Peyer's patch (tissue), 4 donors: ENCODE measurements around the gene MAPKAPK3. TPM values are rescaled to one million over a fixed set of nuclear protein-coding genes. Genes with fewer than 3 reads are reported as not detected.

Experiments
- DNase-seq, 3 donors: peaks; one replicate each; pipeline ENCODE4 v3.0.0-alpha.2; 2017 to 2019
- H3K27ac ChIP-seq, 4 donors: fragments of 200-600 bp; sonication (generic); one replicate each; pipeline ENCODE4 v1.5.1; 2016 to 2019
- H3K27me3 ChIP-seq, 2 donors: fragments of 200-600 bp; sonication (generic); one replicate each; pipeline ENCODE4 v1.5.1; 2019
- H3K36me3 ChIP-seq, 3 donors: fragments of 200-600 bp; sonication (generic); one replicate each; pipeline ENCODE4 v1.5.1; 2016 to 2019
- H3K4me1 ChIP-seq, 4 donors: fragments of 200-600 bp; sonication (generic); one replicate each; pipeline ENCODE4 v1.5.1; 2016 to 2019
- H3K4me3 ChIP-seq, 4 donors: fragments of 200-600 bp; sonication (generic); 1 replicate in 3 of 4; 2 replicates in 1 of 4; pipeline ENCODE4 v1.5.1; 2016 to 2019; ENCODE audit warnings: mild to moderate bottlenecking in 1 of 4
- H3K9me3 ChIP-seq, 4 donors: fragments of 200-600 bp; sonication (generic); one replicate each; pipeline ENCODE4 v1.5.1; 2016 to 2019; ENCODE audit warnings: mild to moderate bottlenecking in 1 of 4
- POLR2A ChIP-seq, 2 donors: fragments of 450-650 bp; IDR thresholded peaks; one replicate each; pipeline ENCODE4 v1.5.1; 2017; ENCODE audit warnings: antibody characterized with exemption in 2 of 2, mild to moderate bottlenecking in 2 of 2, moderate library complexity in 2 of 2
- total RNA-seq, 4 donors: library from RNA; depleted of rRNA; stranded (reverse); fragments of >200 nt; gene quantifications; one replicate each; pipeline ENCODE4 v1.1.0, GENCODE V29; 2016
- TF ChIP-seq, protein P1 (sequence below), 6 experiments: fragments of 450-650 bp in 4 of 6; fragments of 200-600 bp in 2 of 6; sonication (generic) in 1 of 6; IDR thresholded peaks; one replicate each; pipeline ENCODE4 v1.5.1; 2017 to 2019; ENCODE audit warnings: antibody characterized with exemption in 6 of 6, mild to moderate bottlenecking in 3 of 6, moderate library complexity in 1 of 6

Gene MAPKAPK3
- total RNA-seq, 4 donors from 2014 or later = 25.6 to 44.0 (median 30.0) TPM

DNA sequence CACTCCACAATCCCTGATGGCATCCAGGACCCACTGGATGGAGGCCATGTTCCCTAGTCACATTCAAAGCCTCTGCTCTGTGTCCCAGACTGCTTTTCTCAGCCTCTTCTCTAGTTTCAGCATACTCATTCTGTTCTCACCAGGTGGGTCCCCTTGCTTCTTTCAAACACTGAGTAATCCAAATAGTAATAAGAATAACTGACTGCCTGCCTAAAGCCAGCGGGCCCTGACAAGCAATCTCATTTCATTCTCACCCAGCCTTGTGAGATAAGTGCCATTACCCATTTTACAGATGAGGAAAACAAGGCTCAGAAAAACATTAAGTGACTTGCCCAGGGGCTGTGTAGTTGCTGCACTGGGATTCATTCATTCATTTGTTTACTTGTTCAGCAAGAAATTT is 25.4 kb downstream of the MAPKAPK3 start:
- peaks cover 0 to 77% (median 0%) of the 10 kb centered on the region in 3 donors for H3K36me3 ChIP-seq
- no peak overlapping the region for H3K27ac ChIP-seq
- H3K9me3 ChIP-seq = no peaks in the 10 kb centered on the region
- no peaks in the 10 kb centered on the region for H3K27me3 ChIP-seq
- DNase-seq = no peak
- no peak overlapping the region for H3K4me3 ChIP-seq
- TF ChIP-seq, protein P1, sequence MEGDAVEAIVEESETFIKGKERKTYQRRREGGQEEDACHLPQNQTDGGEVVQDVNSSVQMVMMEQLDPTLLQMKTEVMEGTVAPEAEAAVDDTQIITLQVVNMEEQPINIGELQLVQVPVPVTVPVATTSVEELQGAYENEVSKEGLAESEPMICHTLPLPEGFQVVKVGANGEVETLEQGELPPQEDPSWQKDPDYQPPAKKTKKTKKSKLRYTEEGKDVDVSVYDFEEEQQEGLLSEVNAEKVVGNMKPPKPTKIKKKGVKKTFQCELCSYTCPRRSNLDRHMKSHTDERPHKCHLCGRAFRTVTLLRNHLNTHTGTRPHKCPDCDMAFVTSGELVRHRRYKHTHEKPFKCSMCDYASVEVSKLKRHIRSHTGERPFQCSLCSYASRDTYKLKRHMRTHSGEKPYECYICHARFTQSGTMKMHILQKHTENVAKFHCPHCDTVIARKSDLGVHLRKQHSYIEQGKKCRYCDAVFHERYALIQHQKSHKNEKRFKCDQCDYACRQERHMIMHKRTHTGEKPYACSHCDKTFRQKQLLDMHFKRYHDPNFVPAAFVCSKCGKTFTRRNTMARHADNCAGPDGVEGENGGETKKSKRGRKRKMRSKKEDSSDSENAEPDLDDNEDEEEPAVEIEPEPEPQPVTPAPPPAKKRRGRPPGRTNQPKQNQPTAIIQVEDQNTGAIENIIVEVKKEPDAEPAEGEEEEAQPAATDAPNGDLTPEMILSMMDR (IDR thresholded peaks at IDR 0.05) = no peak
- TF ChIP-seq POLR2A (IDR thresholded peaks at IDR 0.05) = no peak
- H3K4me1 ChIP-seq = no peaks in the 10 kb centered on the region

DNA sequence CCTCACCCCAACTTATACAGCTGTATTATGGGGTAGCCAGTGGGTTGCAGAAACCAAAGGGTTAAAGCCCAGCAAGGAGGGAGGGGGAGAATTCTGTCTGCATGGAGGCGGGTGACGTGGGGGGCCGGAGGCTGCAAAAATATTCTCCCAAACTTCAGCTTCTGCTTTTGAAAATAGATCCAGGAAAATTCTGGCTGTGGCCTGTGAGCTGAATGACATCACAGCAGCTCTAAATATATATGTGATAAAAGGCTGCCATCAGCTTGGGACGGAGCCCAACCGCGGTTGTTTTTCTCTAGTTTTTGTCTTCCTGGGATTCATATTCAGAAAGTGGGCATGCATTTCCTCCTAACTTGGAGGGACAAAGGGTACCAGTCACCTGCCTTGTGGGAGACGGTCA is 27.6 kb downstream of the MAPKAPK3 start:
- Histone ChIP-seq H3K9me3 (no peaks in the 10 kb centered on the region), H3K36me3 (peaks cover 0 to 87% (median 0%) of the 10 kb centered on the region in 3 donors), H3K4me1 (no peaks in the 10 kb centered on the region), H3K27ac (no peak overlapping the region), H3K4me3 (no peak overlapping the region), H3K27me3 (no peaks in the 10 kb centered on the region)
- DNase-seq = no peak
- no peak for TF ChIP-seq POLR2A (IDR thresholded peaks at IDR 0.05)
- TF ChIP-seq, protein P1 (IDR thresholded peaks at IDR 0.05) = no peak

DNA sequence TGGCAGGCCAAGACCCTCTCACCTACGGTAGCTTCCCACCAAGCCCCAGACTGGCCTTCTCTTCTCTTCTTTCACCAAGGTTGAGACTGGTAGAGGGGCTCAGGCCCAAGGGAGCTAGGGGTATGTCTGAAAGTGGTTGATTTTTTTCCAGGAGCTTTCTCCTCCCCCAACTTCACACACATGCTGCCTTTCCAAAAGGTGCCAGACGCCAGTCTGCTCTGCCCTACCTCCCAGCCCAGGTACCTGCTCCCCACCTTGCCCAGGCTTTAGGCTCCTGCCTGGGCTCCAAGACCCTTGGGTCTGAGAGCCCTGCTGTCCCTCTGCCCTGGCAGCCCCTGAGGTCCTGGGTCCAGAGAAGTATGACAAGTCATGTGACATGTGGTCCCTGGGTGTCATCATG is 28.4 kb downstream of the MAPKAPK3 start:
- H3K27ac ChIP-seq = no peak overlapping the region
- TF ChIP-seq, protein P1 (IDR thresholded peaks at IDR 0.05) = no peak
- TF ChIP-seq POLR2A (IDR thresholded peaks at IDR 0.05) = no peak
- H3K27me3 ChIP-seq = no peaks in the 10 kb centered on the region
- H3K4me1 ChIP-seq = no peaks in the 10 kb centered on the region
- H3K9me3 ChIP-seq = no peaks in the 10 kb centered on the region
- no peak for DNase-seq
- H3K4me3 ChIP-seq = no peak overlapping the region
- peaks cover 0 to 82% (median 0%) of the 10 kb centered on the region in 3 donors for H3K36me3 ChIP-seq

DNA sequence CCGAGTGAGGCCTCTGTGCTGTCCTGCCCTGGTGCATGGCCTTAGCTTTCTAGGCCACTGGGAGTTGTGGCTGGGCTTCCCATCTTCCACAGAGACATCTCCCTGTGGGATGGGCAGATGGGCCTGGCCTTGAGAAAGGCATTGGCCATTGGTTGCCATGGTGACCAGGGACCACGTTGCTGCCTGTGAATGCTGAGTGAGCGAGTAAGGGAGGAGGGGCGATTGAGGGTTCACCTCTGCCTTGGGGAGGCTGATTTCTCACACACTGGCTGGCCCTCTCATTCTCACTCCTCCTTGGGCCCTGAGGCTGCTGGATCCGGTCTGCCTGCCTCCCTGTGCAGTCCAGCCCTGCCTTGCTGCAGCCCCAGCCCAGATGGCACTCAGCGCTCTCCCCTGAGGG is 31.4 kb downstream of the MAPKAPK3 start:
- H3K4me1 ChIP-seq = no peaks in the 10 kb centered on the region
- no peak for TF ChIP-seq POLR2A (IDR thresholded peaks at IDR 0.05)
- TF ChIP-seq, protein P1 (IDR thresholded peaks at IDR 0.05) = no peak

DNA sequence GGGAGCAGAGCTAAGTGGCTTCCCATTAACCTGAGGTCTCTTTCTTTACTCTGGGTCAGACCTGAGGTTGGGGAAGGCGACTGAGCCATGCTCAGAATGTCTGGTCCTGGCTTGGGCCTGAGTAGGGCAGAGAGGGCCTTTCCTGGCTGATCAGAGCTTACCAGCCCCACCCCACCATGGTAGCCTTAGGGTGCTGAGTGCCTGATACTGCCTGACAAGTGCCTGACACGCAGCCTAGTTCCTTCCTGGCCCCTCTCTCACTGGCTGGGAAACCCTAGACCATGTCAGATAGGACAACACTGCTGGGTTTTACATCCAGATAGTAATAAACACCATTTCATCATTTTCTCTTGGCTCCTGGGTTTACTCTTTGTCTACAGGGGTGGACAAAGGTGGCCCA is 32.0 kb downstream of the MAPKAPK3 start:
- H3K36me3 ChIP-seq = peaks cover 0 to 46% (median 0%) of the 10 kb centered on the region in 3 donors
- no peaks in the 10 kb centered on the region for H3K9me3 ChIP-seq
- no peak for DNase-seq
- no peak overlapping the region for H3K27ac ChIP-seq
- no peaks in the 10 kb centered on the region for H3K4me1 ChIP-seq
- no peaks in the 10 kb centered on the region for H3K27me3 ChIP-seq
- TF ChIP-seq, protein P1 (IDR thresholded peaks at IDR 0.05) = no peak
- TF ChIP-seq POLR2A (IDR thresholded peaks at IDR 0.05) = no peak
- H3K4me3 ChIP-seq = no peak overlapping the region

More for the DNA sequence above, 31.4 kb downstream of the MAPKAPK3 start:
- Histone ChIP-seq H3K4me3 (no peak overlapping the region), H3K9me3 (no peaks in the 10 kb centered on the region), H3K36me3 (peaks cover 0 to 53% (median 0%) of the 10 kb centered on the region in 3 donors), H3K27me3 (no peaks in the 10 kb centered on the region), H3K27ac (no peak overlapping the region)
- no peak for DNase-seq

DNA sequence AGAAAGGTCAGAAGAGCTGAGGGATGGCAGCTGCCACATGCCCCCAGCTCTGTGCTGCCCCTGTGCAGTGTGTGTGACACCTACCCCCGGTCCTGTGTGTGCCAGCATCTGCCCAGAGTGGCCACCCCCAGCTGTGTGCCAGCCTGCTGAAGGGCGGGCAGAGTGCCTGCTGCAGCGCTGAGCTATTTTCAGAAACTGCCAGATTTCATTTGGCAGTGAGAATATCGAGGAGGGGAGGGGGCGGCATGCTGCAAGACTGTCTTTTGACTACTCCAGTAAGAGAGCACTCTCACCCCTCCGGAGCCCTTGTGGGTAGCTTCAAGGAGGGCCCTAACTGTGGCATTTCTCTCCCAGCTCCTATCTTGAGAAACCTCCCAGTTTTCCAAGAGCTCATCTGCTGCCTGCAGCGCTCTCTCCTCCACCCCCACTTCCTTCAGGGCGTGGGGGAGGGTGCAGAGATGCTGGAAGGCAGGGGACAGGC is 32.5 kb downstream of the MAPKAPK3 start:
- TF ChIP-seq, protein P1 (IDR thresholded peaks at IDR 0.05) = no peak
- no peak for TF ChIP-seq POLR2A (IDR thresholded peaks at IDR 0.05)
- no peak overlapping the region for H3K27ac ChIP-seq
- H3K36me3 ChIP-seq = peaks cover 0 to 41% (median 0%) of the 10 kb centered on the region in 3 donors

More for the DNA sequence above, 32.5 kb downstream of the MAPKAPK3 start:
- Histone ChIP-seq H3K4me3 (no peak overlapping the region), H3K9me3 (no peaks in the 10 kb centered on the region), H3K27me3 (no peaks in the 10 kb centered on the region), H3K4me1 (no peaks in the 10 kb centered on the region)
- DNase-seq = no peak
